Keratinocyte (primary cell): ENCODE measurements around the gene SERTAD4. TPM values are rescaled to one million over a fixed set of nuclear protein-coding genes. Genes with fewer than 3 reads are reported as not detected.

Experiments
- DNase-seq: peaks from one replicate; pipeline ENCODE4 v3.0.0-alpha.2; 2011; ENCODE audit warnings: low read depth, missing footprints, low spot score
- FAIRE-seq: peaks from 2 replicates; lab custom pipeline; 2011; peaks lifted over from hg19 to GRCh38; lab: Jason Lieb, UNC
- H2AFZ ChIP-seq: 2 replicates; pipeline ENCODE4 v1.6.0; 2012; ENCODE audit warnings: low read length, control low read depth, inconsistent platforms; ENCODE audit not compliant: control insufficient read depth
- H3K27ac ChIP-seq: 2 replicates; pipeline ENCODE4 v1.5.1; 2011; ENCODE audit warnings: low read length; ENCODE audit not compliant: control insufficient read depth, insufficient read depth
- H3K27me3 ChIP-seq: 3 replicates; pipeline ENCODE4 v1.6.0; 2011; ENCODE audit warnings: low read length; ENCODE audit not compliant: control insufficient read depth, insufficient read depth; ENCODE audit errors: extremely low read depth
- H3K36me3 ChIP-seq, 2 experiments: 2 replicates in 1 of 2; 3 replicates in 1 of 2; pipeline ENCODE4 v1.5.1; 2011; ENCODE audit warnings: low read length in 2 of 2, mild to moderate bottlenecking in 1 of 2; ENCODE audit not compliant: control insufficient read depth in 2 of 2, insufficient read depth in 2 of 2; ENCODE audit errors: extremely low read depth in 1 of 2
- H3K4me1 ChIP-seq: 3 replicates; pipeline ENCODE4 v1.5.1; 2011; ENCODE audit warnings: low read length; ENCODE audit not compliant: control insufficient read depth, insufficient read depth; ENCODE audit errors: extremely low read depth
- H3K4me2 ChIP-seq: 3 replicates; pipeline ENCODE4 v1.6.0; 2011; ENCODE audit warnings: low read depth, low read length; ENCODE audit not compliant: control insufficient read depth, insufficient read depth; ENCODE audit errors: extremely low read depth
- H3K4me3 ChIP-seq, 3 experiments: fragments of 200-600 bp in 1 of 3; sonication (generic) in 1 of 3; 2 replicates in 2 of 3; 3 replicates in 1 of 3; pipeline ENCODE4 v1.5.1; 2011 to 2016; ENCODE audit warnings: low read length in 3 of 3, mild to moderate bottlenecking in 3 of 3, control low read depth in 2 of 3, inconsistent platforms in 1 of 3, low read depth in 1 of 3, mixed read lengths in 1 of 3, mixed run types in 1 of 3, moderate library complexity in 1 of 3; ENCODE audit not compliant: control insufficient read depth in 2 of 3, insufficient read depth in 2 of 3; ENCODE audit errors: extremely low read depth in 1 of 3
- H3K79me2 ChIP-seq: 2 replicates; pipeline ENCODE4 v1.6.0; 2012; ENCODE audit warnings: low read length; ENCODE audit not compliant: control insufficient read depth, insufficient read depth
- H3K9ac ChIP-seq: 3 replicates; pipeline ENCODE4 v1.6.0; 2011; ENCODE audit warnings: low read length; ENCODE audit not compliant: control insufficient read depth, insufficient read depth; ENCODE audit errors: extremely low read depth
- H3K9me1 ChIP-seq: 3 replicates; pipeline ENCODE4 v1.6.0; 2011; ENCODE audit warnings: low read length; ENCODE audit not compliant: control insufficient read depth, insufficient read depth; ENCODE audit errors: extremely low read depth
- H3K9me3 ChIP-seq: 2 replicates; pipeline ENCODE4 v1.5.1; 2012; ENCODE audit warnings: low read depth, low read length; ENCODE audit not compliant: control insufficient read depth
- H4K20me1 ChIP-seq: 3 replicates; pipeline ENCODE4 v1.6.0; 2011; ENCODE audit warnings: low read length; ENCODE audit not compliant: control insufficient read depth, insufficient read depth; ENCODE audit errors: extremely low read depth
- EZH2 ChIP-seq: IDR thresholded peaks from one replicate; pipeline ENCODE4 v1.6.1; 2012; ENCODE audit warnings: inconsistent platforms, mild to moderate bottlenecking, low read length, moderate library complexity
- dilution Hi-C: fragments of 300-500 bp; cut with MboI; formaldehyde crosslinking; loops from one replicate; pipeline ENCODE4 v1.7.0; 2020; ENCODE audit warnings: low sequenced_read_pairs; ENCODE audit not compliant: extremely low pct_ligation_motif_present
- polyA plus RNA-seq, 5 experiments: library from polyadenylated mRNA; depleted of rRNA in 3 of 5; stranded (reverse) in 3 of 5; stranded (forward) in 1 of 5; unstranded in 1 of 5; fragments of >200 nt; gene quantifications; 1 replicate in 1 of 5; 2 replicates in 3 of 5; 3 replicates in 1 of 5; pipeline versions ENCODE4 v1.2.1 to v1.2.3, GENCODE V29; 2011 to 2012; ENCODE audit warnings: missing spikeins in 2 of 5, low read depth in 1 of 5, low replicate concordance in 1 of 5
- TF ChIP-seq, protein P1 (sequence below), 3 experiments: IDR thresholded peaks in 1 of 3; conservative IDR thresholded peaks in 1 of 3; optimal IDR thresholded peaks in 1 of 3; 2 replicates in 2 of 3; 3 replicates in 1 of 3; pipeline versions ENCODE3 to v1.5.1; 2011; ENCODE audit warnings: low read length in 3 of 3, mild to moderate bottlenecking in 3 of 3, moderate library complexity in 2 of 3, control low read depth in 1 of 3, inconsistent platforms in 1 of 3; ENCODE audit not compliant: insufficient read depth in 2 of 3; ENCODE audit errors: extremely low read depth in 1 of 3

Gene SERTAD4
- polyA plus RNA-seq, 1 donor (not counting 4 experiments of a cell fraction or from before 2014, with no cell fraction given): 3.4 TPM

DNA sequence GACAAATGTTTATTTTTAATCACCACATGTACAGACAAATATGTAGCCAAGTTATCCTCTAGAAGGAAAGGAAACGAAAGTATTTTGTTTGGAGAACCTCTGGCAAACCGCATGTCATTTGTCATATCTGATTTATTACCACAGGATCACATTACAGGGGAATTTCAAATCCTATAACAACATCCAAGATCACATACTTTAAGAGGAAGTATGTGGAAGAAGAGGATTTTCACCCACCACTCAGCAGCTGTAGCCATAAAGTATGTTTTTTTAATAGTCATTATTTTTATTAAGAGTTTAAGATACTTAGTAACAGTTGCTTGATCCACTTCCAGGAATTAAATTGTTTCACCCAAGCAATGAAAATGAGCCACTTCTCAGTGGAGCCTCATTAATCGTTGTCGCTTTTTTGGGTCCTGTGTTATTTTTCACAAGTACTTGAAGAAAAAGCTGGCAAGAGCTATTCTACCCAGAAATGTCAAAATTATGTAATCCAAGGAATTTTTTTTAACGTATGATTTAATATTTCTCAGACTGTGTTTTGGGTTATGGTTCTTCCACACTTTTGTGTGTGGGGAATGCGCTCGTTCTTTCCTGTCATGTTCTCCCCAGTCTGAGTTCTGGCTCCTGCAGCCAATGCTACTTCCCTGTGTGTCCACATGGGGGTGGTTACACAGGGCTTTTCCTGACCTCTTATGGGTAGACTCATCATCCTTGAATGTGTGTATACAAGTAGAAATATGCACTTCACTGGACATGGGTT lies 6.9 kb downstream of the SERTAD4 start:
- Histone ChIP-seq H3K9me3 (no peaks in the 10 kb centered on the region), H3K27ac (no peak overlapping the region), H3K4me3 (peak overlapping the region in 1 of 3 experiments; percentile 15), H3K27me3 (no peaks in the 10 kb centered on the region), H3K4me1 (peaks cover 12% of the 10 kb centered on the region), H3K79me2 (no peaks in the 10 kb centered on the region), H3K36me3 (peaks cover 0 to 6% of the 10 kb centered on the region in 2 experiments), H4K20me1 (no peaks in the 10 kb centered on the region), H3K9ac (no peak overlapping the region), H2AFZ (no peak overlapping the region), H3K9me1 (no peaks in the 10 kb centered on the region), H3K4me2 (peak overlapping the region; percentile 41)
- DNase-seq: no peak
- no peak for TF ChIP-seq EZH2
- TF ChIP-seq, protein P1, sequence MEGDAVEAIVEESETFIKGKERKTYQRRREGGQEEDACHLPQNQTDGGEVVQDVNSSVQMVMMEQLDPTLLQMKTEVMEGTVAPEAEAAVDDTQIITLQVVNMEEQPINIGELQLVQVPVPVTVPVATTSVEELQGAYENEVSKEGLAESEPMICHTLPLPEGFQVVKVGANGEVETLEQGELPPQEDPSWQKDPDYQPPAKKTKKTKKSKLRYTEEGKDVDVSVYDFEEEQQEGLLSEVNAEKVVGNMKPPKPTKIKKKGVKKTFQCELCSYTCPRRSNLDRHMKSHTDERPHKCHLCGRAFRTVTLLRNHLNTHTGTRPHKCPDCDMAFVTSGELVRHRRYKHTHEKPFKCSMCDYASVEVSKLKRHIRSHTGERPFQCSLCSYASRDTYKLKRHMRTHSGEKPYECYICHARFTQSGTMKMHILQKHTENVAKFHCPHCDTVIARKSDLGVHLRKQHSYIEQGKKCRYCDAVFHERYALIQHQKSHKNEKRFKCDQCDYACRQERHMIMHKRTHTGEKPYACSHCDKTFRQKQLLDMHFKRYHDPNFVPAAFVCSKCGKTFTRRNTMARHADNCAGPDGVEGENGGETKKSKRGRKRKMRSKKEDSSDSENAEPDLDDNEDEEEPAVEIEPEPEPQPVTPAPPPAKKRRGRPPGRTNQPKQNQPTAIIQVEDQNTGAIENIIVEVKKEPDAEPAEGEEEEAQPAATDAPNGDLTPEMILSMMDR (optimal IDR thresholded peaks at IDR 0.05 in 1 of 3, IDR thresholded peaks at IDR 0.05 in 1 of 3, conservative IDR thresholded peaks at IDR 0.05 in 1 of 3; ENCODE audit: extremely low read depth in 1 of 3, insufficient read depth in 2 of 3, low read length in 3 of 3): peak; percentile 46 to 66 (median 57)
- FAIRE-seq: peak; percentile 89
- dilution Hi-C loops: no loop called here

DNA sequence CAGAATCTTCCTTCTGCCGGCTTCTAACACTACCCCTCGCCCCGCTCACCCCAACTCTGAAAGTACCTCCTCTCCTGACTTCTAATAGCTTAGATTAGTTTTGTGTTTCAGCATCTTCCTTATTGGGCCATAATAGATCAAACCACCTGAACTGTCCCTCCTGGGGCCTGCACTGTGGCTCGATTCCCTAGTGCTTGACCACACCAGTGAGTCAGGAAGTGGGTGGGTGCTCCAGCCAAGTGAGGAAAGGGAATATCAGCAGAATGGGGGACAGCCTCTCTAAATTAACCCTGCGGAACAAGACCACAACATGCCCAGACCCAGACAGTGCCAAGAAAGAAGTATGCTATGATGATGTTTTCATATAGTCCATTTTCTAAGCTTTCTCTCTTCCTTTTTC lies 8.5 kb downstream of the SERTAD4 start:
- FAIRE-seq: no peak
- peaks cover 0 to 6% of the 10 kb centered on the region in 2 experiments for H3K36me3 ChIP-seq
- no peak overlapping the region for H3K4me2 ChIP-seq
- dilution Hi-C loops: no loop called here
- TF ChIP-seq, protein P1 (optimal IDR thresholded peaks at IDR 0.05 in 1 of 3, IDR thresholded peaks at IDR 0.05 in 1 of 3, conservative IDR thresholded peaks at IDR 0.05 in 1 of 3; ENCODE audit: extremely low read depth in 1 of 3, insufficient read depth in 2 of 3, low read length in 3 of 3): no peak
- TF ChIP-seq EZH2: no peak
- no peak overlapping the region for H3K9ac ChIP-seq
- H3K27ac ChIP-seq: no peak overlapping the region
- no peak overlapping the region for H3K4me3 ChIP-seq
- H3K79me2 ChIP-seq: no peaks in the 10 kb centered on the region
- no peaks in the 10 kb centered on the region for H4K20me1 ChIP-seq
- H3K9me1 ChIP-seq: no peaks in the 10 kb centered on the region
- no peak overlapping the region for H2AFZ ChIP-seq
- DNase-seq: no peak
- H3K9me3 ChIP-seq: no peaks in the 10 kb centered on the region
- H3K27me3 ChIP-seq: no peaks in the 10 kb centered on the region
- peaks cover 12% of the 10 kb centered on the region for H3K4me1 ChIP-seq
